ENCODE data around the gene CORO2B. TPM values are rescaled to one million over a fixed set of nuclear protein-coding genes. Genes with fewer than 3 reads are reported as not detected.

Gene CORO2B
- total RNA-seq, 1 experiment from 2014 or later: 3.8 TPM

GRCh38 chr15:68608206-68608843 lies 29.5 kb downstream of the CORO2B start:
- ChIA-PET POLR2A (ENCODE audit: low non-redundant PET) (no interaction called here), CTCF (no interaction called here)
- no peaks in the 10 kb centered on the region for H3K36me3 ChIP-seq (ENCODE audit: insufficient read depth, low read length, poor library complexity, severe bottlenecking)
- no peak overlapping the region for H3K27ac ChIP-seq (ENCODE audit: low read depth, low read length, poor library complexity, severe bottlenecking)
- H3K4me3 ChIP-seq (ENCODE audit: low read depth, low read length, poor library complexity, severe bottlenecking): no peak overlapping the region
- TF ChIP-seq, protein P1, sequence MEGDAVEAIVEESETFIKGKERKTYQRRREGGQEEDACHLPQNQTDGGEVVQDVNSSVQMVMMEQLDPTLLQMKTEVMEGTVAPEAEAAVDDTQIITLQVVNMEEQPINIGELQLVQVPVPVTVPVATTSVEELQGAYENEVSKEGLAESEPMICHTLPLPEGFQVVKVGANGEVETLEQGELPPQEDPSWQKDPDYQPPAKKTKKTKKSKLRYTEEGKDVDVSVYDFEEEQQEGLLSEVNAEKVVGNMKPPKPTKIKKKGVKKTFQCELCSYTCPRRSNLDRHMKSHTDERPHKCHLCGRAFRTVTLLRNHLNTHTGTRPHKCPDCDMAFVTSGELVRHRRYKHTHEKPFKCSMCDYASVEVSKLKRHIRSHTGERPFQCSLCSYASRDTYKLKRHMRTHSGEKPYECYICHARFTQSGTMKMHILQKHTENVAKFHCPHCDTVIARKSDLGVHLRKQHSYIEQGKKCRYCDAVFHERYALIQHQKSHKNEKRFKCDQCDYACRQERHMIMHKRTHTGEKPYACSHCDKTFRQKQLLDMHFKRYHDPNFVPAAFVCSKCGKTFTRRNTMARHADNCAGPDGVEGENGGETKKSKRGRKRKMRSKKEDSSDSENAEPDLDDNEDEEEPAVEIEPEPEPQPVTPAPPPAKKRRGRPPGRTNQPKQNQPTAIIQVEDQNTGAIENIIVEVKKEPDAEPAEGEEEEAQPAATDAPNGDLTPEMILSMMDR (conservative IDR thresholded peaks at IDR 0.05; ENCODE audit: low read depth, low read length): no peak
- no peak for TF ChIP-seq EZH2 (IDR thresholded peaks at IDR 0.05; ENCODE audit: borderline replicate concordance, low read depth, low read length, poor library complexity, severe bottlenecking)
- H3K27me3 ChIP-seq (replicated peaks; ENCODE audit: insufficient read depth, low read depth, low read length, poor library complexity): no peaks in the 10 kb centered on the region
- DNase-seq (ENCODE audit: low spot score): no peak
- no peaks in the 10 kb centered on the region for H3K9me3 ChIP-seq (ENCODE audit: low read depth, low read length, poor library complexity, severe bottlenecking)
- H3K4me1 ChIP-seq (ENCODE audit: insufficient read depth, low read length, poor library complexity, severe bottlenecking): peaks cover 20% of the 10 kb centered on the region
- no TSS peak for BruUV-seq (replicated peaks)
- intact Hi-C loops (cut with micrococcal nuclease; ENCODE audit: unreplicated experiment): no loop called here

DNA sequence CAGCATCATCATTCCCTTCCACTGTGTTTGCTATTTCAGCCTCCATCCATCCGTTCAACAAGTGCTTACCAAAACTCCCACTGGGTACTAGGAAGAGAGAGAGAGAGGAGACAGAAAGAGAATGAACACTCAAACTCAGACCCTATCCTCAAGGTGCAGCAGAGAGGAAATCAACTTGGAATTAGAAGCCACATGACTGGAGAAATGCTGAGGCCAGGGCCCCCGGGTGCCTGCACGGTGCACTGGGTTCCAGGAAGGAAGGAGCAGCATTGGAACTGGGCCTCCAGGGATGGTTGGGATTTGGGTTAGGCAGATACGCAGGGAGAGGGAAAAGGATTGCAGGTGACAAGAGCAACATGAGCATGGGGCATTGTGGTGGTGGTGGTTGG lies 30.0 kb downstream of the CORO2B start:
- Histone ChIP-seq H3K4me3 (ENCODE audit: low read depth, low read length, poor library complexity, severe bottlenecking) (no peak overlapping the region), H3K9me3 (ENCODE audit: low read depth, low read length, poor library complexity, severe bottlenecking) (no peaks in the 10 kb centered on the region), H3K4me1 (ENCODE audit: insufficient read depth, low read length, poor library complexity, severe bottlenecking) (peaks cover 17% of the 10 kb centered on the region), H3K36me3 (ENCODE audit: insufficient read depth, low read length, poor library complexity, severe bottlenecking) (no peaks in the 10 kb centered on the region), H3K27ac (ENCODE audit: low read depth, low read length, poor library complexity, severe bottlenecking) (no peak overlapping the region), H3K27me3 (replicated peaks; ENCODE audit: insufficient read depth, low read depth, low read length, poor library complexity) (no peaks in the 10 kb centered on the region)
- TF ChIP-seq, protein P1 (conservative IDR thresholded peaks at IDR 0.05; ENCODE audit: low read depth, low read length): no peak
- TF ChIP-seq EZH2 (IDR thresholded peaks at IDR 0.05; ENCODE audit: borderline replicate concordance, low read depth, low read length, poor library complexity, severe bottlenecking): no peak
- intact Hi-C loops (cut with micrococcal nuclease; ENCODE audit: unreplicated experiment): no loop called here
- ChIA-PET POLR2A (ENCODE audit: low non-redundant PET) (no interaction called here), CTCF (no interaction called here)
- BruUV-seq (replicated peaks): no TSS peak
- DNase-seq (ENCODE audit: low spot score): no peak

GRCh38 chr15:68609629-68610028 lies 30.8 kb downstream of the CORO2B start:
- BruUV-seq (replicated peaks): no TSS peak
- H3K36me3 ChIP-seq (ENCODE audit: insufficient read depth, low read length, poor library complexity, severe bottlenecking): no peaks in the 10 kb centered on the region
- H3K27ac ChIP-seq (ENCODE audit: low read depth, low read length, poor library complexity, severe bottlenecking): no peak overlapping the region
- CTCF ChIA-PET: no interaction called here
- no peak for TF ChIP-seq EZH2 (IDR thresholded peaks at IDR 0.05; ENCODE audit: borderline replicate concordance, low read depth, low read length, poor library complexity, severe bottlenecking)
- TF ChIP-seq, protein P1 (conservative IDR thresholded peaks at IDR 0.05; ENCODE audit: low read depth, low read length): no peak
- H3K4me3 ChIP-seq (ENCODE audit: low read depth, low read length, poor library complexity, severe bottlenecking): no peak overlapping the region
- no peak for DNase-seq (ENCODE audit: low spot score)
- H3K4me1 ChIP-seq (ENCODE audit: insufficient read depth, low read length, poor library complexity, severe bottlenecking): peaks cover 9% of the 10 kb centered on the region
- intact Hi-C loops (cut with micrococcal nuclease; ENCODE audit: unreplicated experiment): no loop called here
- no peaks in the 10 kb centered on the region for H3K9me3 ChIP-seq (ENCODE audit: low read depth, low read length, poor library complexity, severe bottlenecking)
- no peaks in the 10 kb centered on the region for H3K27me3 ChIP-seq (replicated peaks; ENCODE audit: insufficient read depth, low read depth, low read length, poor library complexity)
- POLR2A ChIA-PET (ENCODE audit: low non-redundant PET): no interaction called here

Data from A673 (cell line).